Liver (tissue), 9 donors: ENCODE data around the gene HDC. TPM values are rescaled to one million over a fixed set of nuclear protein-coding genes. Genes with fewer than 3 reads are reported as not detected.

Source experiments
- DNase-seq: peaks from one replicate; pipeline ENCODE4 v3.0.0-alpha.2; 2017; ENCODE audit warnings: low spot score
- H3K27ac ChIP-seq, 2 donors: one replicate each; pipeline ENCODE4 v1.7.0; 2013; ENCODE audit warnings: inconsistent platforms in 2 of 2, low read length in 2 of 2, control low read depth in 1 of 2, low read depth in 1 of 2, mild to moderate bottlenecking in 1 of 2
- H3K27me3 ChIP-seq, 4 donors: one replicate each; pipeline versions ENCODE4 v1.6.1 to v1.7.0; 2013; ENCODE audit warnings: low read length in 3 of 4, inconsistent platforms in 1 of 4, mild to moderate bottlenecking in 1 of 4, moderate library complexity in 1 of 4; ENCODE audit not compliant: control insufficient read depth in 4 of 4, insufficient read depth in 4 of 4
- H3K36me3 ChIP-seq, 4 donors: one replicate each; pipeline versions ENCODE4 v1.6.1 to v1.7.0; 2013; ENCODE audit warnings: low read length in 3 of 4, mild to moderate bottlenecking in 3 of 4, low read depth in 1 of 4, moderate library complexity in 1 of 4; ENCODE audit not compliant: control insufficient read depth in 4 of 4, insufficient read depth in 3 of 4
- H3K4me1 ChIP-seq, 4 donors: one replicate each; pipeline versions ENCODE4 v1.6.1 to v1.7.0; 2013; ENCODE audit warnings: low read length in 3 of 4, mild to moderate bottlenecking in 3 of 4, moderate library complexity in 1 of 4; ENCODE audit not compliant: control insufficient read depth in 4 of 4, insufficient read depth in 4 of 4
- H3K4me3 ChIP-seq, 3 donors: one replicate each; pipeline versions ENCODE4 v1.6.1 to v1.7.0; 2013; ENCODE audit warnings: low read length in 3 of 3, control low read depth in 1 of 3, low read depth in 1 of 3, mild to moderate bottlenecking in 1 of 3
- H3K9ac ChIP-seq, 2 donors: one replicate each; pipeline ENCODE4 v1.7.0; 2013; ENCODE audit warnings: low read length in 2 of 2, mild to moderate bottlenecking in 2 of 2, moderate library complexity in 2 of 2, control low read depth in 1 of 2, low read depth in 1 of 2
- H3K9me3 ChIP-seq, 4 donors: one replicate each; pipeline versions ENCODE4 v1.6.1 to v1.7.0; 2013; ENCODE audit warnings: low read length in 3 of 4; ENCODE audit not compliant: control insufficient read depth in 4 of 4
- ATF3 ChIP-seq: IDR thresholded peaks from 2 replicates; pipeline ENCODE4 v1.6.1; 2016; ENCODE audit warnings: antibody characterized with exemption
- CTCF ChIP-seq: fragments of 150-350 bp; IDR thresholded peaks from 2 replicates; pipeline ENCODE4 v1.5.1; 2017; ENCODE audit warnings: improper control_type of control experiment, low read depth, low read length; ENCODE audit not compliant: missing input control
- EGR1 ChIP-seq, 2 donors: IDR thresholded peaks; 2 replicates each; pipeline ENCODE4 v1.6.1; 2016 to 2018; ENCODE audit warnings: antibody characterized with exemption in 2 of 2, low read depth in 2 of 2
- FOXA1 ChIP-seq: IDR thresholded peaks from 2 replicates; pipeline ENCODE4 v1.6.1; 2016; ENCODE audit warnings: antibody characterized with exemption
- FOXA2 ChIP-seq: IDR thresholded peaks from 2 replicates; pipeline ENCODE4 v1.6.1; 2016; ENCODE audit warnings: antibody characterized with exemption
- GABPA ChIP-seq, 2 donors: IDR thresholded peaks in 1 of 2; conservative IDR thresholded peaks in 1 of 2; 2 replicates each; pipeline ENCODE4 v1.6.1; 2016; ENCODE audit warnings: antibody characterized with exemption in 2 of 2, mild to moderate bottlenecking in 1 of 2, moderate library complexity in 1 of 2
- HNF4A ChIP-seq, 2 donors: conservative IDR thresholded peaks; 2 replicates each; pipeline ENCODE4 v1.6.1; 2016; ENCODE audit warnings: antibody characterized with exemption in 2 of 2, mild to moderate bottlenecking in 2 of 2
- HNF4G ChIP-seq: IDR thresholded peaks from 2 replicates; pipeline ENCODE4 v1.6.1; 2016; ENCODE audit warnings: antibody characterized with exemption
- JUND ChIP-seq, 2 donors: IDR thresholded peaks; 2 replicates each; pipeline ENCODE4 v1.6.1; 2016; ENCODE audit warnings: antibody characterized with exemption in 2 of 2
- MAX ChIP-seq: IDR thresholded peaks from 2 replicates; pipeline ENCODE4 v1.6.1; 2016; ENCODE audit warnings: antibody characterized with exemption
- NR2F2 ChIP-seq: IDR thresholded peaks from 2 replicates; pipeline ENCODE4 v1.6.1; 2016; ENCODE audit warnings: antibody characterized with exemption
- RAD21 ChIP-seq, 2 donors: IDR thresholded peaks; 2 replicates each; pipeline ENCODE4 v1.6.1; 2016; ENCODE audit warnings: antibody characterized with exemption in 2 of 2, mild to moderate bottlenecking in 2 of 2
- REST ChIP-seq: IDR thresholded peaks from 2 replicates; pipeline ENCODE4 v1.6.1; 2016; ENCODE audit warnings: antibody characterized with exemption, mild to moderate bottlenecking
- RXRA ChIP-seq, 2 donors: IDR thresholded peaks; 2 replicates each; pipeline ENCODE4 v1.6.1; 2017 to 2018; ENCODE audit warnings: antibody characterized with exemption in 2 of 2, mild to moderate bottlenecking in 1 of 2
- SP1 ChIP-seq: IDR thresholded peaks from 2 replicates; pipeline ENCODE4 v1.6.1; 2018; ENCODE audit warnings: antibody characterized with exemption, mild to moderate bottlenecking
- TAF1 ChIP-seq: conservative IDR thresholded peaks from 2 replicates; pipeline ENCODE4 v1.6.1; 2016; ENCODE audit warnings: antibody characterized with exemption, mild to moderate bottlenecking
- YY1 ChIP-seq: IDR thresholded peaks from 2 replicates; pipeline ENCODE4 v1.6.1; 2016; ENCODE audit warnings: antibody characterized with exemption, mild to moderate bottlenecking
- ZBTB33 ChIP-seq: IDR thresholded peaks from 2 replicates; pipeline ENCODE4 v1.6.1; 2016; ENCODE audit warnings: antibody characterized with exemption
- WGBS: extraction: QIAGEN DNeasy Blood & Tissue Kit; methylation state at CpG from one replicate; pipeline ENCODE4 v1.1.7; 2013; 5-methylcytosine and 5-hydroxymethylcytosine counted together
- polyA plus RNA-seq, 2 donors: library from polyadenylated mRNA; stranded (reverse) in 1 of 2; unstranded in 1 of 2; fragments of 200-250 nt in 1 of 2; fragments of >200 nt in 1 of 2; fragmentation: Nextera tagmentation in 1 of 2; extraction: Ambion mirVana in 1 of 2; gene quantifications; one replicate each; pipeline versions ENCODE4 v1.2.1 to v1.2.3, GENCODE V29; 2013 to 2015
- total RNA-seq, 2 donors: library from RNA; depleted of rRNA; stranded (reverse); fragments of >200 nt; gene quantifications; one replicate each; pipeline ENCODE4 v1.2.3, GENCODE V29; 2014
- donor health status: healthy.
- donor health status: healthy.
- donor health status: healthy.
- donor health status: healthy.
- donor health status: healthy.

HDC gene
- total and polyA plus RNA-seq, 4 donors = 0.07 to 3.0 (median 0.78) TPM

GRCh38 chr15:50225057-50225456 lies 40.5 kb downstream of the HDC start:
- Histone ChIP-seq H3K4me1 (peaks cover 3 to 31% (median 23%) of the 10 kb centered on the region in 4 donors), H3K4me3 (no peak overlapping the region), H3K9ac (no peak overlapping the region), H3K36me3 (peaks cover 0 to 43% (median 28%) of the 10 kb centered on the region in 4 donors), H3K27ac (no peak overlapping the region), H3K27me3 (no peaks in the 10 kb centered on the region), H3K9me3 (no peaks in the 10 kb centered on the region)
- no peak for DNase-seq
- TF ChIP-seq ZBTB33 (no peak), GABPA (IDR thresholded peaks at IDR 0.05 in 1 of 2, conservative IDR thresholded peaks at IDR 0.05 in 1 of 2) (no peak), HNF4G (no peak), TAF1 (no peak), NR2F2 (no peak), SP1 (no peak), FOXA1 (no peak), EGR1 (IDR thresholded peaks at IDR 0.05; ENCODE audit: low read depth in 2 of 2) (no peak), JUND (IDR thresholded peaks at IDR 0.05) (no peak), REST (no peak), RAD21 (IDR thresholded peaks at IDR 0.05) (no peak), YY1 (no peak), FOXA2 (no peak), CTCF (no peak), MAX (no peak), HNF4A (conservative IDR thresholded peaks at IDR 0.05) (no peak), RXRA (IDR thresholded peaks at IDR 0.05) (no peak), ATF3 (no peak)
- 96% methylated on average over 1 of the region's 1 CpG for WGBS
